KBM-7 (cell line): Measurements from ENCODE around the gene ANKZF1.
"Not testable (repeated sequence)": the region's sequence is repeated elsewhere in the genome, so short reads cannot be mapped to it uniquely, and the experiment has no call there.

Experiments
- DNase-seq: peaks from one replicate; pipeline ENCODE4 v3.0.0-alpha.2; 2015
- in situ Hi-C: fragments of 300-500 bp; cut with MboI; formaldehyde crosslinking; loops from 2 replicates; pipeline ENCODE4 v1.14.3; 2020; ENCODE audit warnings: low sequenced_read_pairs, low pct_unique_long_range_greater_than_20kb, mixed read lengths

The ANKZF1 gene, protein sequence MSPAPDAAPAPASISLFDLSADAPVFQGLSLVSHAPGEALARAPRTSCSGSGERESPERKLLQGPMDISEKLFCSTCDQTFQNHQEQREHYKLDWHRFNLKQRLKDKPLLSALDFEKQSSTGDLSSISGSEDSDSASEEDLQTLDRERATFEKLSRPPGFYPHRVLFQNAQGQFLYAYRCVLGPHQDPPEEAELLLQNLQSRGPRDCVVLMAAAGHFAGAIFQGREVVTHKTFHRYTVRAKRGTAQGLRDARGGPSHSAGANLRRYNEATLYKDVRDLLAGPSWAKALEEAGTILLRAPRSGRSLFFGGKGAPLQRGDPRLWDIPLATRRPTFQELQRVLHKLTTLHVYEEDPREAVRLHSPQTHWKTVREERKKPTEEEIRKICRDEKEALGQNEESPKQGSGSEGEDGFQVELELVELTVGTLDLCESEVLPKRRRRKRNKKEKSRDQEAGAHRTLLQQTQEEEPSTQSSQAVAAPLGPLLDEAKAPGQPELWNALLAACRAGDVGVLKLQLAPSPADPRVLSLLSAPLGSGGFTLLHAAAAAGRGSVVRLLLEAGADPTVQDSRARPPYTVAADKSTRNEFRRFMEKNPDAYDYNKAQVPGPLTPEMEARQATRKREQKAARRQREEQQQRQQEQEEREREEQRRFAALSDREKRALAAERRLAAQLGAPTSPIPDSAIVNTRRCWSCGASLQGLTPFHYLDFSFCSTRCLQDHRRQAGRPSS

DNA sequence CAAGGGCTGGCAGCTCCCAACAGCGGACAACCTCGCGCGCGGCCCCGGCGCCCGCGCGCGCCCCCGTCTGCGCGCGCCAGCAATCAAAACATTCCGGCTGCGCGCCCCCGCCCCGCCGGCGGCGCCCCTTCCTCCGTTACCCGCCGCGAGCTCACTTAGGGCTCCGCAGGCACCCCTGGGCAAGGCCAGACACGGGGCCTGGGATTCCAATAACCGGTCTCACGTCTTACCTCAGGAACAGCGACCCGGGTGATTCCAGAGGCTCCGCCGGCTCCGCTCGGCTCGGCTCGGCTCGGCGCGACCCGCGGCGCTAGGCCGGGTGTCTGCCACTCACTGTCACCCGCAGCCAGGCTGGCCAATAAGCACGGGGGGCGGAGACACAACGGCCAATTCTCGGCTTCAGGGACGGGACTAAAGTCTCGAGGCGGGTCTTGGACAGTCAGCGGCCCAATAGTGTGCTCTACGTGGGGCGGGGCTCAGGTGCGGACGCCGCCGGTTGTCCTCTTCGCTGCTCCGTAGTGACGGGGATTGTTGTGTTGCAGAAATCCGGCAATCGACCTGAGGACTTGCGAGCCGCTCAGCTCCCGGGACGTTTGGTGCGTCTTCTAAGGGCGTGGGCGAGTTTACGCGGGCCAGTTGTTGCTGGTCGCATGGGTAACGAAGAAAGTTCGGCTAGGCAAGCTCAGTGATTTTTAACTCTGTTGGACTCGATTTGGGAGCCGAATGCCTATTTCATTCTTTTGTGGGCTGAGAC, at the start of gene ANKZF1, which contains the start of gene ATG9A:
Gene ANKZF1 (plus strand): TSS at position 502 of the 754 bp plus-strand sequence. CDS start 452 bp downstream, outside the sequence.
Gene ATG9A (minus strand): TSS at position 332 of the 754 bp plus-strand sequence. CDS start 1,612 bp downstream, outside the sequence.
- DNase-seq = peak; percentile 99
- in situ Hi-C loops = no loop called here

DNA sequence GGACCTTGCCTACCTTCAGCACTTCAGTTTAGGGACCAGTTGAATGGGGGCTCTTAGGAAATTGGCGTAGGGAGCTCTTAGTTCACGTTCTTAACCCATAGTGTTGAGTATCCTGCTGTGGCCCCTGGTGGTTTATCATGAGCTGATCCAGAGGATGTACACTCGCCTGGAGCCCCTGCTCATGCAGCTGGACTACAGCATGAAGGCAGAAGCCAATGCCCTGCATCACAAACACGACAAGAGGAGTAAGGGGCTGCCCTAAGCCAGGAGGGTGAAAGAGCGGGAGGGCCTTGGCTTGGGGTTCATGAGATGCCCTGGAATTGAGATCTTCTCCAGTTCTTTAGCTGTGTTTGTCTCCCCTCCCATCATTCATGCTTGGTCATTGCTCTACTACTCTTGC, 48.6 kb upstream of the ANKZF1 start:
- DNase-seq = no peak
- in situ Hi-C loops = no loop called here

DNA sequence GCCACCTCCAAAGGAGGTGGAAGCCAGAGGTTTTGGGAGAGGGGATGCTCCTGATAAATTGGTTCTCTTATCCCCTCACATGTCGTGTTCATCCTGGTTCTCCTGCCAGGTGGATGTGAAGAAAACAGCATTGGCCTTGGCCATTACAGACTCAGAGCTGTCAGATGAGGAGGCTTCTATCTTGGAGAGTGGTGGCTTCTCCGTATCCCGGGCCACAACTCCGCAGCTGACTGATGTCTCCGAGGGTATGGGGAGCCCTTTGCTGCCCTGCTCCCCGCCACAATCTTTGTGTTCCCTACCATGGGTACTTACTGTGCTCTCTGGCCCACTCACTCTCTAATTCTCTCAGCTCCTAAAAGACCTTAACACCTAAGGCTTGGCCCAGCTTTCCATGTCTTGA, 48.1 kb upstream of the ANKZF1 start:
- in situ Hi-C loops = no loop called here
- DNase-seq = no peak

DNA sequence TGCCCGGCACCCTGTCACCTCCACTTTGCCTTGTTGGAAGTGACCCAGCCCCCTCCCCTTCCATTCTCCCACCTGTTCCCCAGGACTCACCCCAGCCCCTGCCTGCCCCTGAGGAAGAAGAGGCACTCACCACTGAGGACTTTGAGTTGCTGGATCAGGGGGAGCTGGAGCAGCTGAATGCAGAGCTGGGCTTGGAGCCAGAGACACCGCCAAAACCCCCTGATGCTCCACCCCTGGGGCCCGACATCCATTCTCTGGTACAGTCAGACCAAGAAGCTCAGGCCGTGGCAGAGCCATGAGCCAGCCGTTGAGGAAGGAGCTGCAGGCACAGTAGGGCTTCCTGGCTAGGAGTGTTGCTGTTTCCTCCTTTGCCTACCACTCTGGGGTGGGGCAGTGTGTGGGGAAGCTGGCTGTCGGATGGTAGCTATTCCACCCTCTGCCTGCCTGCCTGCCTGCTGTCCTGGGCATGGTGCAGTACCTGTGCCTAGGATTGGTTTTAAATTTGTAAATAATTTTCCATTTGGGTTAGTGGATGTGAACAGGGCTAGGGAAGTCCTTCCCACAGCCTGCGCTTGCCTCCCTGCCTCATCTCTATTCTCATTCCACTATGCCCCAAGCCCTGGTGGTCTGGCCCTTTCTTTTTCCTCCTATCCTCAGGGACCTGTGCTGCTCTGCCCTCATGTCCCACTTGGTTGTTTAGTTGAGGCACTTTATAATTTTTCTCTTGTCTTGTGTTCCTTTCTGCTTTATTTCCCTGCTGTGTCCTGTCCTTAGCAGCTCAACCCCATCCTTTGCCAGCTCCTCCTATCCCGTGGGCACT, 47.1 kb upstream of the ANKZF1 start:
- no peak for DNase-seq
- in situ Hi-C loops = no loop called here

DNA sequence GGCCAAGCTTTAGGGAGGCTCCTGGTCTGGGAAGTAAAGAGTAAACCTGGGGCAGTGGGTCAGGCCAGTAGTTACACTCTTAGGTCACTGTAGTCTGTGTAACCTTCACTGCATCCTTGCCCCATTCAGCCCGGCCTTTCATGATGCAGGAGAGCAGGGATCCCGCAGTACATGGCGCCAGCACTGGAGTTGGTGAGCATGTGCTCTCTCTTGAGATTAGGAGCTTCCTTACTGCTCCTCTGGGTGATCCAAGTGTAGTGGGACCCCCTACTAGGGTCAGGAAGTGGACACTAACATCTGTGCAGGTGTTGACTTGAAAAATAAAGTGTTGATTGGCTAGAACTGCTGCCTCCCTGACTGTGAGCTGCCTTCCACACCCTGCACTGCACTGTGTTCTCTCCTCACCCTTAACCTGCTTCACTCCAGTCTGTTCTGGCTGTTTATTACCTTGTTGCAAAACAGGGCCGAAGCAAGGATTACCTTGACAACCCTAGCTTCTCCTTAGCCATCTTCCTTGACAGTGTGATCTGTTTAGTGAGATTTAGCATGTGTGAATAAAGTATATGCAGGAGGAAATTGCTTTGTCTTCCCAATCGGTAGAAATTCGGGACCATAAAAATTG, 46.3 kb upstream of the ANKZF1 start:
- in situ Hi-C loops = no loop called here
- DNase-seq = no peak

DNA sequence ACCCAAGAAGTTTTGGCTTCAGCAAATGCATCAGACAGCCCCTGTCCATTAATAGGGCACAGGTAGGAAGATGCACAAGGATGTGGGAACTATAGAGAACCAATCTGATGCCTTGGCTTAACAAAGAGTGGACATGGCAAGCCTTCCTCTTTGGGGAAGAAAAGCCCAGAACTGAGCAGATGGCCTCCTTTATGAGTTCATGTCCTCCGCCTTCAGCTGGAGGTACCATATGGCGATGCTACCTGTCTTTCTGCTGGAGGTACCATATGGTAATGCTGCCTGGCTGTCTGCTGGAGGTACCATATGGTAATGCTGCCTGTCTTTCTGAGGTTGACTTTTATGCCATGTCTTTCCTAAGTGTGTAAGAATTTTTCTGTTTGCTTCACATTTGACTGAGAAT, 45.5 kb upstream of the ANKZF1 start:
- in situ Hi-C loops = no loop called here
- DNase-seq = no peak

DNA sequence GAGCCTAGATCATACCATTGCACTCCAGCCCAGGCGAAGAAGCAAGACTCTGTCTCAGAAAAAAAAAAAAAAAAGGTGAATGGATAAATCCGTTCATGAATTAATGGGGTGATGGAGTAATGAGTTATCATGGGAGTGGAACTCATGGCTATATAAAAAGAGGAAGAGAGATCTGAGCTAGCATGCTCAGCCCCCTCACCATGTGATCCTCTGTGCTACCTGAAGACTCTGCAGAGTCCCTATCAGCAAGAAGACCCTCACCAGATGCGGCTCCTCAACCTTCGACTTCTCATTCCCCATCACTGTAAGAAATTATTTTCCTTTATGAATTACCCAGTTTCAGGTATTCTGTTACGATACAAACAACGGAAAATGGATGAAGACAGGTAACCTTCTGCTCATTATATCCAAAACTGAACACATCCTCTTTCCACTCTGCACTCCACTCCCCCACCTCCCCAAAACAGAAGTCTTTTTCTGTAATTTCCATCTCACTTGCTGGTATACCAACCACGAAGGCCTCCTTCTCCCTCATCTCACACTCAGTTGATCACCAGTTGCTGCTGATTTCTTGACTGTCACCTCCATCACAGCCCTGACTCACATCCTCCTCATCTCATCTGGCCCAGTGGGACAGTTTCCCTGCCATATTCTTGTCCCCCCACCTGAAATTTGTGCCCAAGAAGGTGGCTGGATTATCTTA, 42.7 kb upstream of the ANKZF1 start:
- DNase-seq = peak; percentile 15
- in situ Hi-C loops = no loop called here

DNA sequence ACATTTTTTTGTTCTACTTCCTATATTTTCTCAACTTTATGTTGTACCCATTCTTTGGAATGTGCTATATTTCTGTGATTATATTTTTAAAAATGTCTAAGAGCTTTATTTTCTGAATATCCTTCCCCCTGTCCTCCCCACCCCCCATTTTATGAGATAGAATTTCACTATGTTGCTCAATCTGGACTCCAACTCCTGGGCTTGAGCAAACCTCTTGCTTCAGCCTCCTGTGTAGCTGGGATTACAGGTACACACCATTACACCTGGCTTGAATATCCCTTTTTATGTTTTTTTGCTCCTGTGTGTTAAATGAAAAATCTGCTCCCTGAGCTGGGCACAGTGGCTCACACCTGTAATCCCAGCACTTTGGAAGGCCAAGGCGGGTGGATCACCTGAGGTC, 32.2 kb upstream of the ANKZF1 start:
- in situ Hi-C loops = no loop called here
- DNase-seq = no peak

DNA sequence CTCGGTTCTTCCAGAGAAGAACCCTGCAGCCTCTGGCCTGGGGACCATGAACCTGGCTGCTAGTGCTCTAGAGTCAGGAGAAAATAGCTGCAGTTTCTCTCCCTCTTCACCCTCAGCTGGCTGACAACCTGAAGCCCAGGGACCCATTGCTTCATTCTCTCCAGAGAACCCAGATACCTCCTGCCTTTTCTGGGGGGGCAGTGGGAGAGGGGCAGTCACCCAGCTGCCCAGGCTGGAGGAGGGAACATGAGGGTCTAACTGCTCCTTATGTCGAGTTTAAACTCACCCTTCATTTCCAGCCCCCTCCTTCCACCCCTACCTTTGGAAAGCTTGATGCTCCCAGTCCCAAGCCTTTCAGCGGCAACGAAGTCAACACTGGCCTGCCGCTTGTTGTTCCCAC, 30.6 kb upstream of the ANKZF1 start:
- in situ Hi-C loops = no loop called here
- no peak for DNase-seq

DNA sequence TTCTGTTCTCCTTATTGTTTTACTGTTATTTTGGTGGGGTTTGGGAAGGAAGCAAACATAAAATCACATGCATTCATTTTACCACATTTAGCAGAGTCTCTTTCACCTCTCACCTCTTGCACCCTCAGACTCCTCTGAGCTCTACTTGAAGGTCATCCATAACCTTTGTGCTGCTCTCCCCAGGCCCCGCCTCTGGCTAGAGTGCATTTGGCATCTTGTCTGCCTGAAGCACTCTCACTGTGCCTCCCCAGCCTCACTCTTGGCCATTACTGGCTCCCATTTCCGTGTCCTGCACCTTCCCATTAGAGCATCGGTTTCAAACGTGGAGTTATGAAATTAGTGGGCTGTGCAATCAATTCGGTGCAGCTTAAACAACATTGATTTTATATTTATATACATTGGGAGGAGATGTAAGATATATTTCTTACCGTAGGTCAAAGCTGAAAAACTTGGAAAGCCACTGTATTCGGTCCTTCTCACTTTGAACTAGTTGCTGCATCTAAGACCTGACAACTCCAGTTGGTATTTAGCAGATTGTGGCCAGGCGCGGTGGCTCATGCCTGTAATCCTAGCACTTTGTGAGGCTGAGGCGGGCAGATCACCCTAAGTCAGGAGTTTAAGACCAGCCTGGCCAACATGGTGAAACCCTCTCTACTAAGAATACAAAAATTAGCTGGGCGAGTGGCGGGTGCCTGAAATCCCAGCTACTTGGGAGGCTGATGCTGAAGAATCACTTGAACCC, 30.0 kb upstream of the ANKZF1 start:
- in situ Hi-C loops = no loop called here
- no peak for DNase-seq

DNA sequence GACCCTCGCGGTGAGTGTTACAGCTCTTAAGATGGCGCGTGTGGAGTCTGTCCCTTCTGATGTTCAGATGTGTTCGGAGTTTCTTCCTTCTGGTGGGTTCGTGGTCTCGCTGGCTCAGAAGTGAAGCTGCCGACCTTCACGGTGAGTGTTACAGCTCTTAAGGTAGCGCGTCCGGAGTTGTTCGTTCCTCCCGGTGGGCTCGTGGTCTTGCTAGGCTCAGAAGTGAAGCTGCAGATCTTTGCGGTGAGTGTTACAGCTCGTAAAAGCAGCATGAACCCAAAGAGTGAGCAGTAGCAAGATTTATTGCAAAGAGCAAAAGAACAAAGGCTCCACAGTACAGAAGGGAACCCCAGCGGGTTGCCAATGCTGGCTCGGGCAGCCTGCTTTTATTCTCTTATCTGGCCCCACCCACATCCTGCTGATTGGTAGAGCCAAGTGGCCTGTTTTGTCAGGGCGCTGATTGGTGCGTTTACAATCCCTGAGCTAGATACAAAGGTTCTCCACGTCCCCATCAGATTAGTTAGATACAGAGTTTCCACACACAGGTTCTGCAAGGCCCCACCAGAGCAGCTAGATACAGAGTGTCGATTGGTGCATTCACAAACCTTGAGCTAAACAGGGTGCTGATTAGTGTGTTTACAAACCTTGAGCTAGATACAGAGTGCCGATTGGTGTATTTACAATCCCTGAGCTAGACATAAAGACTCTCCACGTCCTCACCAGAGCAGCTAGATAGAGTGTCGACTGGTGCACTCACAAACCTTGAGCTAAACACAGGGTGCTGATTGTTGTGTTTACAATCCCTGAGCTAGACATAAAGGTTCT, 28.9 kb upstream of the ANKZF1 start:
- in situ Hi-C loops = not testable (repeated sequence)
- DNase-seq = peak; percentile 31

DNA sequence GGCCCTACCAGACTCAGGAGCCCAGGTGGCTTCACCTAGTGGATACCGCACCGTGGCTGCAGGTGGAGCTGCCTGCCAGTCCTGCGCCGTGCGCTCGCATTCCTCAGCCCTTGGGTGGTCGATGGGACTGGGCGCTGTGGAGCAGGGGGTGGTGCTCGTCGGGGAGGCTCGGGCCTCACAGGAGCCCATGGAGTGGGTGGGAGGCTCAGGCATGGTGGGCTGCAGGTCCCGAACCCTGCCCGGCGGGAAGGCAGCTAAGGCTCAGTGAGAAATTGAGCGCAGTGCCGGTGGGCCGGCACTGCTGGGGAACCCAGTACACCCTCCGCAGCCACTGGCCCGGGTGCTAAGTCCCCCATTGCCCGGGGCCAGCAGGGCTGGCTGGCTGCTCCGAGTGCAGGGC, 28.3 kb upstream of the ANKZF1 start:
- in situ Hi-C loops, DNase-seq: not testable (repeated sequence)

DNA sequence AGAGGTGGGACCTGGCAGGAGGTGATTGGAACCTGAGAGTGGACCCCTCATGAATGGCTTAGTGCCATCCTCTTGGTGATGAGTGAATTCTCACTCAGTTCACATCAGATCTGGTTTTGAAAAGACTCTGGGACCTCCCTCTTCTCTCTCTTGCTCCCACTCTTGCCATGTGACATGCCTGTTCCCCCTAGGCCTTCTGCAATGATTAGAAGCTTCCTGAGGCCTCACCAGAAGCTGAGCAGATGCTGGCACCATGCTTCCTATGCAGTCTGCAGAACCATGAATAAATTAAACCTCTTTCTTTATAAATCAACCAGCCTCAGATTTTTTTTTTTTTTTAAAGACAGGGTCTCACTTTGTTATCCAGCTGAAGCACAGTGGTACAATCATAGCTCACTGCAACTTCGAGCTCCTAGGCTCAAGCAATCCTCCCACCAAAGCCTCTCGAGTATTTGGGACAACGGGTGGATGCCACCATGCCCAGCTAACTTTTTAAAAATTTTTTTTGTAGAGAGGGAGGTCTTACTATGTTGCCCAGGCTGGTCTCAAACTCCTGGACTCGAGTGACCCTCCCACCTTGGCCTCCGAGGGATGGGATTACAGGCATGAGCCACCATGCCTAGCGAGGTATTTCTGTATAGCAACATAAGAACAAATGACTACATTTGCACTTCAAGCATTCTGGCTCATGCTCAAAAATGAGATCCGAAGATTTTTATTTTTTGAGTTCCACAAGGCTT, 25.0 kb upstream of the ANKZF1 start:
- no peak for DNase-seq
- in situ Hi-C loops = no loop called here

DNA sequence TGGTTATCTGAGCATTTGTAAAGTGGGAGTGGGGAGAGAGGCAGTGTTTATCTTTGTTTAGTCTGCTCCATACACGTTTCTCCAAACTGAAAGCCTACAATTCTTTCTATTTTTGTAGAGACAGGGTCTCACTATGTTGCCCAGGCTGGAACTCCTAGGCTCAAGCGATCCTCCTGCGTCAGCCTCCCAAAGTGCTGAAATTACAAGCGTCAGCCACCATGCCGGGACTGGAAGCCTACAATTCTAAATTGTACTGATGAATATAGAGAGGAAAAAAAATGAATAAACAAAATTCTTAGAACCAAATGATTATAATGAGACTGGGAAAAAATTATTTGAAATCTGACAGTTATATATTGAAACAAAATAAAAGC, 24.5 kb upstream of the ANKZF1 start:
- no peak for DNase-seq
- in situ Hi-C loops = no loop called here

DNA sequence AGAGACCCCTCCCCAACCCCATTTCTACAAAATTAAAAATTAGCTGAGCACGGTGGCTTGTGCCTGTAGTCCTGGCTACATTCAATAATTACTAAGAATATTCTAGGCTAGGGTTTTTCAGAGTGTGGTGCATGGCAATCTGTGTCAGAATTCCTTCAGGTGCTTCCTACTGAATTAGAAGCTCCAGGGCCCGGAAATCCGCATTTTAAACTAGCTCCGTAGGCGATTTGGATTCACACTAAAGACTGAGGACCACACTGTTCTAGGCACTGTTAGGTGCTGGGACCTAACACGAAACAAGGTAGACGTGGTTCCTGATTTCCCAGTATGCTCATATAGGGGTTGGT, 23.7 kb upstream of the ANKZF1 start:
- in situ Hi-C loops = no loop called here
- no peak for DNase-seq
